Ishikawa (cell line): ENCODE measurements around the gene WDR11.

Experiments used
- CEBPB ChIP-seq: IDR thresholded peaks from 2 replicates; pipeline ENCODE4 v1.6.1; 2012
- CREB1 ChIP-seq: IDR thresholded peaks from 2 replicates; pipeline ENCODE4 v1.6.1; 2012; ENCODE audit warnings: low read depth
- EGR1 ChIP-seq: IDR thresholded peaks from 2 replicates; pipeline ENCODE4 v1.6.1; 2012
- EP300 ChIP-seq: IDR thresholded peaks from 2 replicates; pipeline ENCODE4 v1.6.1; 2012; ENCODE audit warnings: borderline replicate concordance
- FOXM1 ChIP-seq: IDR thresholded peaks from 2 replicates; pipeline ENCODE4 v1.6.1; 2012; ENCODE audit warnings: low read depth, borderline replicate concordance
- MAX ChIP-seq: IDR thresholded peaks from 2 replicates; pipeline ENCODE4 v1.6.1; 2012
- NFIC ChIP-seq: IDR thresholded peaks from 2 replicates; pipeline ENCODE4 v1.6.1; 2012
- RAD21 ChIP-seq: IDR thresholded peaks from 2 replicates; pipeline ENCODE4 v1.6.1; 2012; ENCODE audit warnings: low read depth
- REST ChIP-seq: IDR thresholded peaks from 2 replicates; pipeline ENCODE4 v1.6.1; 2012; ENCODE audit warnings: low read depth, mild to moderate bottlenecking
- TAF1 ChIP-seq: IDR thresholded peaks from 2 replicates; pipeline ENCODE4 v1.6.1; 2012; ENCODE audit warnings: low read depth, mild to moderate bottlenecking
- TCF12 ChIP-seq: IDR thresholded peaks from 2 replicates; pipeline ENCODE4 v1.6.1; 2012; ENCODE audit warnings: low read depth
- TEAD4 ChIP-seq: IDR thresholded peaks from 2 replicates; pipeline ENCODE4 v1.6.1; 2012
- USF1 ChIP-seq: IDR thresholded peaks from 2 replicates; pipeline ENCODE4 v1.6.1; 2012
- YY1 ChIP-seq: IDR thresholded peaks from 2 replicates; pipeline ENCODE4 v1.6.1; 2012; ENCODE audit warnings: low read depth
- ZBTB7A ChIP-seq: IDR thresholded peaks from 2 replicates; pipeline ENCODE4 v1.6.1; 2012; ENCODE audit warnings: low read depth

The WDR11 gene

GRCh38 chr10:120854388-120854787, 3.2 kb downstream of the WDR11 start:
- TF ChIP-seq TAF1 = no peak
- no peak for TF ChIP-seq CREB1
- no peak for TF ChIP-seq MAX
- no peak for TF ChIP-seq ZBTB7A

- TF ChIP-seq YY1 (no peak), TAF1 (no peak), TEAD4 (no peak), NFIC (no peak), REST (no peak), MAX (no peak), EGR1 (no peak), RAD21 (no peak), FOXM1 (no peak), CREB1 (no peak), CEBPB (no peak), ZBTB7A (no peak), TCF12 (no peak), EP300 (no peak), USF1 (no peak)
Observed at GRCh38 chr10:120861178-120861855, 10.2 kb downstream of the WDR11 start.

- no peak for TF ChIP-seq EGR1
- no peak for TF ChIP-seq TCF12
- no peak for TF ChIP-seq YY1
- no peak for TF ChIP-seq FOXM1
- TF ChIP-seq TEAD4 = no peak
- no peak for TF ChIP-seq ZBTB7A
- TF ChIP-seq EP300 = no peak
- TF ChIP-seq USF1 = no peak
- no peak for TF ChIP-seq CREB1
- no peak for TF ChIP-seq RAD21
Observed at GRCh38 chr10:120873741-120874140, 22.6 kb downstream of the WDR11 start.

- TF ChIP-seq EGR1 (no peak), FOXM1 (no peak), ZBTB7A (no peak), YY1 (no peak), REST (no peak), CREB1 (no peak), CEBPB (no peak), TAF1 (no peak)
Observed at GRCh38 chr10:120883071-120883470, 31.9 kb downstream of the WDR11 start.

GRCh38 chr10:120887482-120887881, 36.3 kb downstream of the WDR11 start:
- TF ChIP-seq REST (no peak), TAF1 (no peak), ZBTB7A (no peak), NFIC (no peak), EGR1 (no peak), CEBPB (no peak), RAD21 (no peak), TCF12 (no peak), YY1 (no peak), FOXM1 (no peak), TEAD4 (no peak), USF1 (no peak), MAX (no peak), EP300 (no peak), CREB1 (no peak)
